ENCODE measurements around the gene CAVIN2.

- TF ChIP-seq, protein P1, sequence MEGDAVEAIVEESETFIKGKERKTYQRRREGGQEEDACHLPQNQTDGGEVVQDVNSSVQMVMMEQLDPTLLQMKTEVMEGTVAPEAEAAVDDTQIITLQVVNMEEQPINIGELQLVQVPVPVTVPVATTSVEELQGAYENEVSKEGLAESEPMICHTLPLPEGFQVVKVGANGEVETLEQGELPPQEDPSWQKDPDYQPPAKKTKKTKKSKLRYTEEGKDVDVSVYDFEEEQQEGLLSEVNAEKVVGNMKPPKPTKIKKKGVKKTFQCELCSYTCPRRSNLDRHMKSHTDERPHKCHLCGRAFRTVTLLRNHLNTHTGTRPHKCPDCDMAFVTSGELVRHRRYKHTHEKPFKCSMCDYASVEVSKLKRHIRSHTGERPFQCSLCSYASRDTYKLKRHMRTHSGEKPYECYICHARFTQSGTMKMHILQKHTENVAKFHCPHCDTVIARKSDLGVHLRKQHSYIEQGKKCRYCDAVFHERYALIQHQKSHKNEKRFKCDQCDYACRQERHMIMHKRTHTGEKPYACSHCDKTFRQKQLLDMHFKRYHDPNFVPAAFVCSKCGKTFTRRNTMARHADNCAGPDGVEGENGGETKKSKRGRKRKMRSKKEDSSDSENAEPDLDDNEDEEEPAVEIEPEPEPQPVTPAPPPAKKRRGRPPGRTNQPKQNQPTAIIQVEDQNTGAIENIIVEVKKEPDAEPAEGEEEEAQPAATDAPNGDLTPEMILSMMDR (optimal IDR thresholded peaks at IDR 0.05 in 1 of 3, IDR thresholded peaks at IDR 0.05 in 1 of 3, conservative IDR thresholded peaks at IDR 0.05 in 1 of 3; ENCODE audit: extremely low read depth in 1 of 3, insufficient read depth in 2 of 3, low read length in 3 of 3): no peak
- no peak for TF ChIP-seq EZH2 (IDR thresholded peaks at IDR 0.05; ENCODE audit: low read length)
These were observed 31.0 kb upstream of the CAVIN2 start for GRCh38 chr2:191877875-191878274.

All from keratinocyte (primary cell).